GM12865 (cell line): ENCODE measurements around the gene TMPO.
"Not testable (repeated sequence)": the region's sequence is repeated elsewhere in the genome, so short reads cannot be mapped to it uniquely, and the experiment has no call there.

ENCODE experiments used
- DNase-seq: peaks from one replicate; pipeline ENCODE4 v3.0.0; 2010; ENCODE audit warnings: low read depth
- H3K4me3 ChIP-seq: 2 replicates; pipeline ENCODE4 v1.5.1; 2011; ENCODE audit warnings: mild to moderate bottlenecking, low read depth, low read length, control low read depth
- CTCF ChIP-seq: IDR thresholded peaks from 2 replicates; pipeline ENCODE4 v1.5.1; 2011; ENCODE audit warnings: low read length, control low read depth, low read depth, inconsistent platforms; ENCODE audit not compliant: insufficient read depth; ENCODE audit errors: missing control alignments

The TMPO gene

GRCh38 chr12:98559666-98560065 lies 44.3 kb downstream of the TMPO start:
- TF ChIP-seq CTCF = no peak

GRCh38 chr12:98561846-98562245 lies 46.5 kb downstream of the TMPO start:
- H3K4me3 ChIP-seq = no peak overlapping the region
- DNase-seq = no peak
- TF ChIP-seq CTCF = no peak

More at GRCh38 chr12:98559666-98560065, 44.3 kb downstream of the TMPO start:
- DNase-seq = no peak
- no peak overlapping the region for H3K4me3 ChIP-seq

- TF ChIP-seq CTCF = peak; percentile 34
- no peak for DNase-seq
Observed at GRCh38 chr12:98572010-98572409, 56.6 kb downstream of the TMPO start.

GRCh38 chr12:98574110-98574509 lies 58.7 kb downstream of the TMPO start:
- no peak for TF ChIP-seq CTCF
- DNase-seq = no peak
- H3K4me3 ChIP-seq = no peak overlapping the region

More at GRCh38 chr12:98572010-98572409, 56.6 kb downstream of the TMPO start:
- no peak overlapping the region for H3K4me3 ChIP-seq

GRCh38 chr12:98575013-98575412 lies 59.6 kb downstream of the TMPO start:
- no peak overlapping the region for H3K4me3 ChIP-seq
- DNase-seq = no peak
- no peak for TF ChIP-seq CTCF

- not testable (repeated sequence) for H3K4me3 ChIP-seq, DNase-seq
Observed at GRCh38 chr12:98576795-98577194, 61.4 kb downstream of the TMPO start.

- no peak overlapping the region for H3K4me3 ChIP-seq
- DNase-seq = no peak
- TF ChIP-seq CTCF = no peak
Observed at GRCh38 chr12:98578392-98578791, 63.0 kb downstream of the TMPO start.

- H3K4me3 ChIP-seq = no peak overlapping the region
- DNase-seq = no peak
- no peak for TF ChIP-seq CTCF
Observed at GRCh38 chr12:98578821-98579220, 63.4 kb downstream of the TMPO start.
